Caco-2 (cell line): Measurements from ENCODE around the gene CARHSP1. TPM values are rescaled to one million over a fixed set of nuclear protein-coding genes. Genes with fewer than 3 reads are reported as not detected.

Source experiments
- BruUV-seq: library from RNA; stranded (reverse); fragments of 400-500 nt; replicated peaks from 2 replicates; lab custom pipeline; 2021; lab: Mats Ljungman, UMichigan
- CTCF ChIA-PET: fragments of 300-600 bp; sonication (Branson Sonifier 250); formaldehyde crosslinking; loops from one replicate; lab custom pipeline; 2022; ENCODE audit warnings: antibody characterized with exemption; lab: Charles Lee
- POLR2A ChIA-PET: fragments of 300-600 bp; sonication (Branson Sonifier 250); formaldehyde crosslinking; loops from one replicate; lab custom pipeline; 2022; ENCODE audit warnings: antibody characterized with exemption; lab: Charles Lee
- DNase-seq, 2 experiments: peaks; one replicate each; pipeline versions ENCODE4 v3.0.0 to v3.0.0-alpha.2; 2020 to 2022
- H3K27me3 ChIP-seq: replicated peaks from 2 replicates; pipeline ENCODE4 v1.6.0; 2011; ENCODE audit warnings: low read length; ENCODE audit not compliant: control insufficient read depth, insufficient read depth
- H3K36me3 ChIP-seq: 2 replicates; pipeline ENCODE4 v1.5.1; 2011; ENCODE audit warnings: low read length; ENCODE audit not compliant: control insufficient read depth, insufficient read depth
- H3K4me1 ChIP-seq: fragments of 250-450 bp; sonication (Bioruptor Pico); 2 replicates; pipeline ENCODE4 v1.5.1; 2020; ENCODE audit warnings: mild to moderate bottlenecking
- H3K4me3 ChIP-seq: 2 replicates; pipeline ENCODE4 v1.5.1; 2011; ENCODE audit warnings: low read depth, mild to moderate bottlenecking, control low read depth, low read length
- H3K9me3 ChIP-seq: fragments of 250-450 bp; sonication (Bioruptor Pico); 2 replicates; pipeline ENCODE4 v1.5.1; 2020; ENCODE audit warnings: mild to moderate bottlenecking, moderate library complexity
- H3K27ac Mint-ChIP-seq: one replicate; pipeline ENCODE4 v1.8.0; 2022; ENCODE audit warnings: mixed read lengths; ENCODE audit not compliant: unreplicated experiment
- H3K27me3 Mint-ChIP-seq: one replicate; pipeline ENCODE4 v1.8.0; 2022; ENCODE audit warnings: mixed read lengths; ENCODE audit not compliant: insufficient read depth, unreplicated experiment
- H3K36me3 Mint-ChIP-seq: one replicate; pipeline ENCODE4 v1.8.0; 2022; ENCODE audit warnings: mild to moderate bottlenecking, mixed read lengths; ENCODE audit not compliant: insufficient read depth, unreplicated experiment
- H3K4me1 Mint-ChIP-seq: one replicate; pipeline ENCODE4 v1.8.0; 2022; ENCODE audit warnings: low read depth, mixed read lengths; ENCODE audit not compliant: unreplicated experiment
- H3K4me3 Mint-ChIP-seq: one replicate; pipeline ENCODE4 v1.8.0; 2022; ENCODE audit warnings: mild to moderate bottlenecking, moderate library complexity, mixed read lengths; ENCODE audit not compliant: unreplicated experiment
- H3K9me3 Mint-ChIP-seq: one replicate; pipeline ENCODE4 v1.8.0; 2022; ENCODE audit warnings: mixed read lengths; ENCODE audit not compliant: unreplicated experiment
- CTCF ChIP-seq, 2 experiments: fragments of 200-600 bp in 1 of 2; IDR thresholded peaks; 1 replicate in 1 of 2; 2 replicates in 1 of 2; pipeline versions ENCODE4 v1.5.1 to v1.8.0; 2011 to 2022; ENCODE audit warnings: antibody characterized with exemption in 1 of 2, control low read depth in 1 of 2, inconsistent platforms in 1 of 2, low read depth in 1 of 2, low read length in 1 of 2, mild to moderate bottlenecking in 1 of 2, moderate library complexity in 1 of 2; ENCODE audit not compliant: insufficient read depth in 1 of 2, severe bottlenecking in 1 of 2, unreplicated experiment in 1 of 2
- intact Hi-C: fragments of 100-400 bp; cut with micrococcal nuclease; formaldehyde crosslinking; loops from one replicate; pipeline ENCODE4 v1.10.0; 2022; ENCODE audit not compliant: unreplicated experiment
- total RNA-seq: library from RNA; stranded (reverse); gene quantifications from 2 replicates; pipeline ENCODE4 v1.2.3, GENCODE V29; 2022

The CARHSP1 gene
- total RNA-seq, 1 experiment from 2014 or later: 103 TPM

GRCh38 chr16:8890549-8890921, 21.7 kb upstream of the CARHSP1 start:
- Mint-ChIP-seq H3K9me3 (no peaks in the 10 kb centered on the region), H3K4me1 (peaks cover 5% of the 10 kb centered on the region), H3K4me3 (no peak overlapping the region), H3K27ac (no peak overlapping the region), H3K27me3 (no peaks in the 10 kb centered on the region), H3K36me3 (peaks cover 81% of the 10 kb centered on the region)
- no peaks in the 10 kb centered on the region for H3K9me3 ChIP-seq
- no peak overlapping the region for H3K4me3 ChIP-seq
- BruUV-seq: no TSS peak
- ChIA-PET POLR2A (no interaction called here), CTCF (no interaction called here)
- no peak for TF ChIP-seq CTCF (IDR thresholded peaks at IDR 0.05; ENCODE audit: insufficient read depth in 1 of 2, low read depth in 1 of 2, low read length in 1 of 2, severe bottlenecking in 1 of 2, unreplicated experiment in 1 of 2)
- intact Hi-C loops: no loop called here
- no peaks in the 10 kb centered on the region for H3K27me3 ChIP-seq
- H3K36me3 ChIP-seq: peaks cover 3% of the 10 kb centered on the region
- no peak for DNase-seq
- no peaks in the 10 kb centered on the region for H3K4me1 ChIP-seq

DNA sequence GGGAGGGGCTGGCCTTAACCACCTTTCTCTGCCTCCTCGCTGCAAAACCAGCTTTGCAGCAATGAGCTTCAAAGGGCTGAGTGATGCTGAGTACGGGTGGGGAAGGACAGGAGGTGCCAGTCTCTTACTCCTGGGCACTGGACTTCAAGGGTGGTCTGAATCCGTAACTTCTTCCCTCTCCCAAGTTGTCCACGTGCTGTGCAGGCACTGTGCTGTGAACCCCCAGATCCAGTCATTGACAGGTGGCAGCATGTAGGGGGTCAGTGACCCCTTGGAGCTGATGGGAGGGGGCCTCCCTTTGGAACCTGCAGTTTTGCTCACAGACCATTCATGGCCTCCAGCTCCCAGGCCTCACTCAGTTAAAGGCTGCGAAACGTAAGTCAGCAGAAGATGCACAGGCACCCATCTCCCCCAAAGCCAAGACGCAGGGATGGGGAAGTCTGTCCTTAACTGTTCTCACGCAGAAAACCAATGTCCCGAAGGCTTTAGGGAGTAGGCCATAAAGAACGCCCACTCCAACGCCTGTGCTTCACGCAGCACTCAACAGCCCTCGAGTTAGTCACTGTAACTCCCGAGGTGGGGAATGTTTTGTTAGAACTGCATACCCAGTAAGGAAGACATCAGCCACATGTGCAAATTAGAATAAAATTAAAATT, 21.2 kb upstream of the CARHSP1 start:
- H3K9me3 ChIP-seq: no peaks in the 10 kb centered on the region
- H3K36me3 ChIP-seq: peaks cover 3% of the 10 kb centered on the region
- Mint-ChIP-seq H3K27ac (no peak overlapping the region), H3K4me1 (peaks cover 10% of the 10 kb centered on the region), H3K4me3 (no peak overlapping the region), H3K27me3 (no peaks in the 10 kb centered on the region), H3K9me3 (no peaks in the 10 kb centered on the region), H3K36me3 (peaks cover 81% of the 10 kb centered on the region)
- intact Hi-C loops: no loop called here
- no peaks in the 10 kb centered on the region for H3K27me3 ChIP-seq
- no peak overlapping the region for H3K4me3 ChIP-seq
- TF ChIP-seq CTCF (IDR thresholded peaks at IDR 0.05; ENCODE audit: insufficient read depth in 1 of 2, low read depth in 1 of 2, low read length in 1 of 2, severe bottlenecking in 1 of 2, unreplicated experiment in 1 of 2): no peak
- no peak for DNase-seq
- H3K4me1 ChIP-seq: peaks cover 1% of the 10 kb centered on the region; the same call in 1 of the 2 replicates
- ChIA-PET POLR2A (no interaction called here), CTCF (no interaction called here)
- no TSS peak for BruUV-seq

GRCh38 chr16:8888951-8889892, 20.4 kb upstream of the CARHSP1 start:
- intact Hi-C loops: no loop called here
- H3K4me3 Mint-ChIP-seq: no peak overlapping the region
- Histone ChIP-seq H3K36me3 (no peaks in the 10 kb centered on the region; the same call in 1 of the 2 replicates), H3K9me3 (no peaks in the 10 kb centered on the region), H3K4me1 (peaks cover 9% of the 10 kb centered on the region; the same call in 1 of the 2 replicates), H3K27me3 (no peaks in the 10 kb centered on the region), H3K4me3 (no peak overlapping the region)
- H3K9me3 Mint-ChIP-seq: no peaks in the 10 kb centered on the region
- no peaks in the 10 kb centered on the region for H3K27me3 Mint-ChIP-seq
- ChIA-PET CTCF (no interaction called here), POLR2A (no interaction called here)
- H3K27ac Mint-ChIP-seq: no peak overlapping the region
- no peak for DNase-seq
- no peak for TF ChIP-seq CTCF (IDR thresholded peaks at IDR 0.05; ENCODE audit: insufficient read depth in 1 of 2, low read depth in 1 of 2, low read length in 1 of 2, severe bottlenecking in 1 of 2, unreplicated experiment in 1 of 2)
- BruUV-seq: no TSS peak
- peaks cover 77% of the 10 kb centered on the region for H3K36me3 Mint-ChIP-seq
- H3K4me1 Mint-ChIP-seq: peaks cover 12% of the 10 kb centered on the region
